Right renal pelvis (tissue), 4 donors: ENCODE data around the gene DOCK7. TPM values are rescaled to one million over a fixed set of nuclear protein-coding genes. Genes with fewer than 3 reads are reported as not detected.
"Not testable (repeated sequence)": the region's sequence is repeated elsewhere in the genome, so short reads cannot be mapped to it uniquely, and the experiment has no call there.

Source experiments
- DNase-seq, 4 donors: peaks; one replicate each; pipeline ENCODE4 v3.0.0-alpha.2; 2013; ENCODE audit warnings: low read depth in 4 of 4, low spot score in 3 of 4, missing footprints in 1 of 4
- polyA plus RNA-seq, 4 donors: library from polyadenylated mRNA; unstranded; fragments of 120-200 nt; gene quantifications; one replicate each; pipeline ENCODE4 v1.2.1, GENCODE V29; 2013; ENCODE audit not compliant: insufficient read length in 4 of 4

Gene DOCK7
- polyA plus RNA-seq, 4 donors = 44.7 to 60.0 (median 52.5) TPM

GRCh38 chr1:62693123-62693522 lies 4.9 kb upstream of the DOCK7 start:
- DNase-seq = no peak

- DNase-seq = no peak
These were observed 3.1 kb upstream of the DOCK7 start for GRCh38 chr1:62691062-62691844.

GRCh38 chr1:62689524-62689923 lies 1.3 kb upstream of the DOCK7 start:
- DNase-seq = no peak

- no peak for DNase-seq
These were observed 500 bp upstream of the DOCK7 start for GRCh38 chr1:62688687-62689085.

GRCh38 chr1:62687421-62687902 lies 724 bp downstream of the DOCK7 start:
- no peak for DNase-seq

- DNase-seq = no peak
These were observed 1.4 kb downstream of the DOCK7 start for GRCh38 chr1:62686822-62687221.

- no peak for DNase-seq
These were observed 2.7 kb downstream of the DOCK7 start for GRCh38 chr1:62685431-62685859.

GRCh38 chr1:62682531-62682930 lies 5.7 kb downstream of the DOCK7 start:
- no peak for DNase-seq

- not testable (repeated sequence) for DNase-seq
These were observed 7.2 kb downstream of the DOCK7 start for GRCh38 chr1:62680992-62681391.

GRCh38 chr1:62677822-62678221 lies 10.4 kb downstream of the DOCK7 start:
- DNase-seq = not testable (repeated sequence)

GRCh38 chr1:62676611-62677356 lies 11.4 kb downstream of the DOCK7 start:
- no peak for DNase-seq

GRCh38 chr1:62673629-62674028 lies 14.6 kb downstream of the DOCK7 start:
- no peak for DNase-seq

GRCh38 chr1:62672029-62672428 lies 16.2 kb downstream of the DOCK7 start:
- no peak for DNase-seq

GRCh38 chr1:62654744-62655143 lies 33.4 kb downstream of the DOCK7 start:
- DNase-seq = no peak

GRCh38 chr1:62652387-62652786 lies 35.8 kb downstream of the DOCK7 start:
- DNase-seq = no peak

GRCh38 chr1:62643283-62643682 lies 44.9 kb downstream of the DOCK7 start:
- DNase-seq = no peak

- no peak for DNase-seq
These were observed 50.6 kb downstream of the DOCK7 start for GRCh38 chr1:62637392-62638105.

GRCh38 chr1:62628506-62628905 lies 59.7 kb downstream of the DOCK7 start:
- DNase-seq = no peak

- DNase-seq = no peak
These were observed 62.8 kb downstream of the DOCK7 start for GRCh38 chr1:62625415-62625814.

GRCh38 chr1:62621907-62622306 lies 66.3 kb downstream of the DOCK7 start:
- no peak for DNase-seq

GRCh38 chr1:62613890-62614289 lies 74.3 kb downstream of the DOCK7 start:
- DNase-seq = no peak
